Measurements from ENCODE around the gene TEAD1. TPM values are rescaled to one million over a fixed set of nuclear protein-coding genes. Genes with fewer than 3 reads are reported as not detected.

TEAD1 gene
- total RNA-seq: 10 to 100 TPM; 47.9 to 87.0 TPM

DNA sequence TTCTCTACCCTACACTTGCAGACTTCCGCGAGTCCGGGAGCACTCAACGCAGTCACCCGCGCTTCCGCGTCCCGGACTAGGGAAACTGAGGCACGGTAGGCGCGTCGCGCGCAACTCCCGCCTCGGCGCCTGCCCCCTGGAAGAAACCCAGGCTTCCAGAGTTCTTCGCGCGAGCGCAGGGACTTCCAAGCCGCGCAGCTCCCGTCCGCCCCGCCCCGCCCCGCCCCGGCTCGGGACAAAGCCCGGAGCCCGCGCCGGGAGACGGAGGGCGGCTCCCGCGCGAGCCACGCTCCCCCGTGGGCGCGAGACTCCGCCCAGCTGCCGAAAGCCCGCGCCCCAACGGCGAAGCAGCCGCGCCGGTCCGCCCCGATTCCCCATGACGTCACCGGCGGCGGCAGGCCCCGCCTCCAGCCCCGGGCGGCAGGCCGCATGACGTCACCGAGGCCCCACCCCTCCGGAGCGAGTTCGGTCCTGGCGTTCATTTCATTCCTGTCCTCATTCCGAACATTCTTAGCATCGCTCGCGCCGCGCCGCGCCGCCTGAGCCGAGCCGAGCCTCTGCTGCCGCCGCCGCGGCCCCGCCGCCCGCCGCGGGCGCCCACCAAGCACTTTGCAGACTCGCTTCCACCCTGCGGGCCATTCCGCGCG is at the start of gene TEAD1:
TSS of gene TEAD1 (plus strand) at position 498 of the 647 bp plus-strand sequence.
- H3K36me3 ChIP-seq: no peaks in the 10 kb centered on the region
- DNase-seq (ENCODE audit: low spot score): peak; percentile 97
- no peaks in the 10 kb centered on the region for H3K4me1 ChIP-seq (replicated peaks)
- H3K9me3 ChIP-seq: no peaks in the 10 kb centered on the region
- H3K4me3 ChIP-seq: peak within 1 kb of the TSS; percentile 83 to 90
- no peaks in the 10 kb centered on the region for H3K27me3 ChIP-seq (replicated peaks; ENCODE audit: insufficient read depth)
- H3K27ac ChIP-seq: peak within 1 kb of the TSS; percentile 97 to 98
- intact Hi-C loops (cut with DNase I): loop anchor here (5.0 kb wide), 2 partner anchors 262 to 342 kb away; no protein-coding TSS in a partner anchor
- WGBS: under 1% methylated on average over 68 of the region's 95 CpGs
- TF ChIP-seq POLR2AphosphoS5 (IDR thresholded peaks at IDR 0.05): peak; percentile 86
- TF ChIP-seq CTCF (IDR thresholded peaks at IDR 0.05): peak in 2 of 4 experiments; percentile 11 to 27
- TF ChIP-seq POLR2A (IDR thresholded peaks at IDR 0.05): peak; percentile 69

GRCh38 chr11:12624595-12624994 is 49.6 kb upstream of the TEAD1 start:
- Histone ChIP-seq H3K4me3 (no peak overlapping the region), H3K27ac (no peak overlapping the region), H3K36me3 (no peaks in the 10 kb centered on the region), H3K9me3 (no peaks in the 10 kb centered on the region), H3K4me1 (replicated peaks) (no peaks in the 10 kb centered on the region), H3K27me3 (replicated peaks; ENCODE audit: insufficient read depth) (no peaks in the 10 kb centered on the region)
- 95% methylated on average over 4 of the region's 4 CpGs for WGBS
- TF ChIP-seq POLR2AphosphoS5 (IDR thresholded peaks at IDR 0.05) (no peak), CTCF (IDR thresholded peaks at IDR 0.05) (no peak), POLR2A (IDR thresholded peaks at IDR 0.05) (no peak)
- no peak for DNase-seq (ENCODE audit: low spot score)
- intact Hi-C loops (cut with DNase I): no loop called here

- 56% methylated on average over 4 of the region's 4 CpGs for WGBS
- no peak for DNase-seq (ENCODE audit: low spot score)
- H3K36me3 ChIP-seq: no peaks in the 10 kb centered on the region
- H3K4me1 ChIP-seq (replicated peaks): no peaks in the 10 kb centered on the region
- TF ChIP-seq CTCF (IDR thresholded peaks at IDR 0.05) (no peak), POLR2AphosphoS5 (IDR thresholded peaks at IDR 0.05) (no peak), POLR2A (IDR thresholded peaks at IDR 0.05) (no peak)
- no peaks in the 10 kb centered on the region for H3K27me3 ChIP-seq (replicated peaks; ENCODE audit: insufficient read depth)
- no peaks in the 10 kb centered on the region for H3K9me3 ChIP-seq
- no peak overlapping the region for H3K27ac ChIP-seq
- intact Hi-C loops (cut with DNase I): no loop called here
- no peak overlapping the region for H3K4me3 ChIP-seq
Observed at GRCh38 chr11:12625438-12626071, 48.7 kb upstream of the TEAD1 start.

- intact Hi-C loops (cut with DNase I): no loop called here
- no peaks in the 10 kb centered on the region for H3K4me1 ChIP-seq (replicated peaks)
- TF ChIP-seq POLR2AphosphoS5 (IDR thresholded peaks at IDR 0.05) (no peak), POLR2A (IDR thresholded peaks at IDR 0.05) (no peak), CTCF (IDR thresholded peaks at IDR 0.05) (no peak)
- 87% methylated on average over 5 of the region's 5 CpGs for WGBS
- no peak for DNase-seq (ENCODE audit: low spot score)
- H3K27ac ChIP-seq: no peak overlapping the region
- H3K27me3 ChIP-seq (replicated peaks; ENCODE audit: insufficient read depth): no peaks in the 10 kb centered on the region
- H3K4me3 ChIP-seq: no peak overlapping the region
- H3K36me3 ChIP-seq: no peaks in the 10 kb centered on the region
- H3K9me3 ChIP-seq: no peaks in the 10 kb centered on the region
Observed at GRCh38 chr11:12626616-12627015, 47.6 kb upstream of the TEAD1 start.

DNA sequence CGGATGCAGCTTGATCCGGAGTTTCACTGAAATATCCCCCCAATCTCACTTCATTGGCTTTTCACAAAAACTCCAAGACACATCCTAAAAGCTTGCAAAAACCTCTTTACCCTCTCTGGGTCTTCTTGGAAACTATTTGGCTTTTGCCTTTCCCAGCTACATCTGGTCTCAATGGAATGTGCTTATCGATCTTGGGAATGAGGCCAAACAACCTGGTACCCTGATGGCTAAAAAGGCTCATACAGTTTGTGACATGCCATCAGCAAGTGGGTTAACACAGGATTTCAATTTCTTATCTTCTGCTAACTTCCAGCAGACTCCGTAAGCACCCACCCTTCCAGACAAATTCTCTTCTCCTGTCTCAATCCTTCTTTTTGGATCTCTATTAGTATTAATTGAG is 45.9 kb upstream of the TEAD1 start:
- DNase-seq (ENCODE audit: low spot score): no peak
- Histone ChIP-seq H3K27me3 (replicated peaks; ENCODE audit: insufficient read depth) (no peaks in the 10 kb centered on the region), H3K4me3 (no peak overlapping the region), H3K36me3 (no peaks in the 10 kb centered on the region), H3K4me1 (replicated peaks) (no peaks in the 10 kb centered on the region), H3K9me3 (no peaks in the 10 kb centered on the region), H3K27ac (no peak overlapping the region)
- TF ChIP-seq CTCF (IDR thresholded peaks at IDR 0.05) (no peak), POLR2A (IDR thresholded peaks at IDR 0.05) (no peak), POLR2AphosphoS5 (IDR thresholded peaks at IDR 0.05) (no peak)
- intact Hi-C loops (cut with DNase I): no loop called here
- WGBS: 79% methylated on average over 4 of the region's 4 CpGs
